Esophagus squamous epithelium (tissue), 4 donors: Measurements from ENCODE around the gene THAP5.

Source experiments
- POLR2A ChIP-seq, 4 donors: fragments of 450-650 bp; IDR thresholded peaks; one replicate each; pipeline ENCODE4 v1.6.1; 2017; ENCODE audit warnings: antibody characterized with exemption in 4 of 4, mild to moderate bottlenecking in 4 of 4, moderate library complexity in 3 of 4
- TF ChIP-seq, protein P1 (sequence below), 6 experiments: fragments of 450-650 bp in 4 of 6; fragments of 200-600 bp in 2 of 6; sonication (generic) in 2 of 6; IDR thresholded peaks; one replicate each; pipeline ENCODE4 v1.5.1; 2016 to 2019; ENCODE audit warnings: antibody characterized with exemption in 6 of 6, mild to moderate bottlenecking in 4 of 6, moderate library complexity in 4 of 6

DNA sequence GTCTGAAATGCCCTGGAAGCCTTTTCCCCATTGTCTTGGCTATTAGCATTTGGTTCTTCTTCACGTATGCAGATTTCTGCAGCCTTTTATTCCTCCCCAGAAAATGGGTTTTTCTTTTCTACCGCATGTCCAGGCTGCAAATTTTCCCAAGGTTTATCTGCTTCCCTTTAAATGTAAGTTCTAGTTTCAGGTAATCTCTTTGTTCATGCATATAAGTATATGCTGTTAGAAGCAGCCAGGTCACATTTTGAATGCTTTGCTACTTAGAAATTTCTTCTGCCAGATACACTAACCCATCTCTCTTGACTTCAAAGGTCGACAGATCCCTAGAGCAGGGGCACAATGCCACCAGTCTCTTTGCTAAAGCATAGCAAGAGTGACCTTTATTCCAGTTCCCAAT lies 12.3 kb downstream of the THAP5 start:
- no peak for TF ChIP-seq POLR2A (IDR thresholded peaks at IDR 0.05)
- TF ChIP-seq, protein P1, sequence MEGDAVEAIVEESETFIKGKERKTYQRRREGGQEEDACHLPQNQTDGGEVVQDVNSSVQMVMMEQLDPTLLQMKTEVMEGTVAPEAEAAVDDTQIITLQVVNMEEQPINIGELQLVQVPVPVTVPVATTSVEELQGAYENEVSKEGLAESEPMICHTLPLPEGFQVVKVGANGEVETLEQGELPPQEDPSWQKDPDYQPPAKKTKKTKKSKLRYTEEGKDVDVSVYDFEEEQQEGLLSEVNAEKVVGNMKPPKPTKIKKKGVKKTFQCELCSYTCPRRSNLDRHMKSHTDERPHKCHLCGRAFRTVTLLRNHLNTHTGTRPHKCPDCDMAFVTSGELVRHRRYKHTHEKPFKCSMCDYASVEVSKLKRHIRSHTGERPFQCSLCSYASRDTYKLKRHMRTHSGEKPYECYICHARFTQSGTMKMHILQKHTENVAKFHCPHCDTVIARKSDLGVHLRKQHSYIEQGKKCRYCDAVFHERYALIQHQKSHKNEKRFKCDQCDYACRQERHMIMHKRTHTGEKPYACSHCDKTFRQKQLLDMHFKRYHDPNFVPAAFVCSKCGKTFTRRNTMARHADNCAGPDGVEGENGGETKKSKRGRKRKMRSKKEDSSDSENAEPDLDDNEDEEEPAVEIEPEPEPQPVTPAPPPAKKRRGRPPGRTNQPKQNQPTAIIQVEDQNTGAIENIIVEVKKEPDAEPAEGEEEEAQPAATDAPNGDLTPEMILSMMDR (IDR thresholded peaks at IDR 0.05), result no peak
